Peyer's patch (tissue), 4 donors: Measurements from ENCODE around the gene UBE2F. TPM values are rescaled to one million over a fixed set of nuclear protein-coding genes. Genes with fewer than 3 reads are reported as not detected.
"Not testable (repeated sequence)": the region's sequence is repeated elsewhere in the genome, so short reads cannot be mapped to it uniquely, and the experiment has no call there.

ENCODE experiments used
- DNase-seq, 3 donors: peaks; one replicate each; pipeline ENCODE4 v3.0.0-alpha.2; 2017 to 2019
- H3K27ac ChIP-seq, 4 donors: fragments of 200-600 bp; sonication (generic); one replicate each; pipeline ENCODE4 v1.5.1; 2016 to 2019
- H3K27me3 ChIP-seq, 2 donors: fragments of 200-600 bp; sonication (generic); one replicate each; pipeline ENCODE4 v1.5.1; 2019
- H3K36me3 ChIP-seq, 3 donors: fragments of 200-600 bp; sonication (generic); one replicate each; pipeline ENCODE4 v1.5.1; 2016 to 2019
- H3K4me1 ChIP-seq, 4 donors: fragments of 200-600 bp; sonication (generic); one replicate each; pipeline ENCODE4 v1.5.1; 2016 to 2019
- H3K4me3 ChIP-seq, 4 donors: fragments of 200-600 bp; sonication (generic); 1 replicate in 3 of 4; 2 replicates in 1 of 4; pipeline ENCODE4 v1.5.1; 2016 to 2019; ENCODE audit warnings: mild to moderate bottlenecking in 1 of 4
- H3K9me3 ChIP-seq, 4 donors: fragments of 200-600 bp; sonication (generic); one replicate each; pipeline ENCODE4 v1.5.1; 2016 to 2019; ENCODE audit warnings: mild to moderate bottlenecking in 1 of 4
- POLR2A ChIP-seq, 2 donors: fragments of 450-650 bp; IDR thresholded peaks; one replicate each; pipeline ENCODE4 v1.5.1; 2017; ENCODE audit warnings: antibody characterized with exemption in 2 of 2, mild to moderate bottlenecking in 2 of 2, moderate library complexity in 2 of 2
- total RNA-seq, 4 donors: library from RNA; depleted of rRNA; stranded (reverse); fragments of >200 nt; gene quantifications; one replicate each; pipeline ENCODE4 v1.1.0, GENCODE V29; 2016
- TF ChIP-seq, protein P1 (sequence below), 6 experiments: fragments of 450-650 bp in 4 of 6; fragments of 200-600 bp in 2 of 6; sonication (generic) in 1 of 6; IDR thresholded peaks; one replicate each; pipeline ENCODE4 v1.5.1; 2017 to 2019; ENCODE audit warnings: antibody characterized with exemption in 6 of 6, mild to moderate bottlenecking in 3 of 6, moderate library complexity in 1 of 6

The UBE2F gene
- total RNA-seq, 4 donors from 2014 or later, result 21.5 to 67.7 (median 50.3) TPM

DNA sequence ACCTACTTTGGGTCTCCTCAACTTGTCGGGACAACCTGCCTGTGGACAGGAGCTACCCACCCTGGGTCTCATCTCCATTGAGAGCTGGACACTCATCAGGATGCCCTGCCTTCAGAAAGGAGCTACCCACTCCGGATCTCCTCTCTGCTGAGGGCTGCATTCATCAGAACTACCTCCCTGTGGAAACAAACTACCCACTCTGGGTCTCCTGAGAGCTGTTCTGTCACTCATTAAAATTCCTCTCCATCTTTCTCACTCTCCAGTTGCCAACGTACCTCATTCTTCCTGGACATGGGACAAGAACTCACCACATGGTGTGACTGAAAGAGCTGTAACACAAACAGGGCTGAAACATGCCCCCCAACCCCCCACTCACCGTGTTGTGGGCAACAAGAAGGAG lies 22.5 kb upstream of the UBE2F start:
- TF ChIP-seq POLR2A (IDR thresholded peaks at IDR 0.05), result no peak
- TF ChIP-seq, protein P1, sequence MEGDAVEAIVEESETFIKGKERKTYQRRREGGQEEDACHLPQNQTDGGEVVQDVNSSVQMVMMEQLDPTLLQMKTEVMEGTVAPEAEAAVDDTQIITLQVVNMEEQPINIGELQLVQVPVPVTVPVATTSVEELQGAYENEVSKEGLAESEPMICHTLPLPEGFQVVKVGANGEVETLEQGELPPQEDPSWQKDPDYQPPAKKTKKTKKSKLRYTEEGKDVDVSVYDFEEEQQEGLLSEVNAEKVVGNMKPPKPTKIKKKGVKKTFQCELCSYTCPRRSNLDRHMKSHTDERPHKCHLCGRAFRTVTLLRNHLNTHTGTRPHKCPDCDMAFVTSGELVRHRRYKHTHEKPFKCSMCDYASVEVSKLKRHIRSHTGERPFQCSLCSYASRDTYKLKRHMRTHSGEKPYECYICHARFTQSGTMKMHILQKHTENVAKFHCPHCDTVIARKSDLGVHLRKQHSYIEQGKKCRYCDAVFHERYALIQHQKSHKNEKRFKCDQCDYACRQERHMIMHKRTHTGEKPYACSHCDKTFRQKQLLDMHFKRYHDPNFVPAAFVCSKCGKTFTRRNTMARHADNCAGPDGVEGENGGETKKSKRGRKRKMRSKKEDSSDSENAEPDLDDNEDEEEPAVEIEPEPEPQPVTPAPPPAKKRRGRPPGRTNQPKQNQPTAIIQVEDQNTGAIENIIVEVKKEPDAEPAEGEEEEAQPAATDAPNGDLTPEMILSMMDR (IDR thresholded peaks at IDR 0.05), result no peak
- H3K27ac ChIP-seq, result no peak overlapping the region
- H3K4me3 ChIP-seq, result no peak overlapping the region
- no peaks in the 10 kb centered on the region for H3K27me3 ChIP-seq
- peaks cover 0 to 8% (median 0%) of the 10 kb centered on the region in 4 donors for H3K9me3 ChIP-seq
- H3K4me1 ChIP-seq, result no peaks in the 10 kb centered on the region
- H3K36me3 ChIP-seq, result no peaks in the 10 kb centered on the region
- no peak for DNase-seq

DNA sequence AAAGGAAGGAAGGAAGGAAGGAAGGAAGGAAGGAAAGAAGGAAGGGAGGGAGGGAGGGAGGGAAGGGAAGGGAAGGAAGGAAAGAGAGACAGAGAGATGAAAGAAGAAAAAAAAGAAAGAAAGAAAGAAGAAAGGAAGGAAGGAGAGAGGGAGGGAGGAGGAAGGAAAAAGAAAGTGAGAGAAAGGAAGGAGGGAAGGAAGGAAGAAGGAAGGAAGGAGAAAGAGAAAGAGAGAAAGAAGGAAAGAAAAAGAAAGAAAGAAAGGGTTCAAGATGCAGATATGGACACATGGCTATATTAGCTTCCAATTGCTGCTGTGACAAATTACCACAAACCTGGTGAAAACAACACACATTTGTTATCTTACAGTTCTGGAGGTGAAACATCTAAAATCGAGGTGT lies 20.4 kb upstream of the UBE2F start:
- Histone ChIP-seq H3K27me3 (no peaks in the 10 kb centered on the region), H3K9me3 (peaks cover 0 to 8% (median 0%) of the 10 kb centered on the region in 4 donors), H3K4me3 (no peak overlapping the region), H3K27ac (no peak overlapping the region), H3K36me3 (no peaks in the 10 kb centered on the region), H3K4me1 (no peaks in the 10 kb centered on the region)
- no peak for DNase-seq
- no peak for TF ChIP-seq POLR2A (IDR thresholded peaks at IDR 0.05)
- TF ChIP-seq, protein P1 (IDR thresholded peaks at IDR 0.05), result no peak

DNA sequence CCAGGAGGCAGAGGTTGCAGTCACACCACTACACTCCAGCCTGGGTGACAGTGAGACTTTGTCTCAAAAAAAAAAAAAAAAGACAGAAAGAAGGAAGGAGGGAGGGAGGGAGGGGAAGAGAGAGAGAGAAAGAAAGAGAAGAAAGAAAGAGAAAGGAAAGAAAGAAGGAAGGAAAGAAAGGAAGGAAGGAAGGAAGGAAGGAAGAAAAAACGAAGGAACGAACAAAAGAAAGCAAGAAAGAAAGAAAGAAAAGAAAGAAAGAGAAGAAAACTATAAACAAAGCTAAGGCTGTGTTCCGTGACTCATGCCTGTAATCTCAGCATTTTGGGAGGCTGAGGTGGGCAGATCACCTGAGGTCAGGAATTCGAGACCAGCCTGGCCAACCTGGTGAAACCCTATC lies 15.5 kb upstream of the UBE2F start:
- H3K36me3 ChIP-seq, H3K27ac ChIP-seq, DNase-seq, H3K4me1 ChIP-seq, H3K9me3 ChIP-seq, H3K4me3 ChIP-seq, H3K27me3 ChIP-seq: not testable (repeated sequence)

DNA sequence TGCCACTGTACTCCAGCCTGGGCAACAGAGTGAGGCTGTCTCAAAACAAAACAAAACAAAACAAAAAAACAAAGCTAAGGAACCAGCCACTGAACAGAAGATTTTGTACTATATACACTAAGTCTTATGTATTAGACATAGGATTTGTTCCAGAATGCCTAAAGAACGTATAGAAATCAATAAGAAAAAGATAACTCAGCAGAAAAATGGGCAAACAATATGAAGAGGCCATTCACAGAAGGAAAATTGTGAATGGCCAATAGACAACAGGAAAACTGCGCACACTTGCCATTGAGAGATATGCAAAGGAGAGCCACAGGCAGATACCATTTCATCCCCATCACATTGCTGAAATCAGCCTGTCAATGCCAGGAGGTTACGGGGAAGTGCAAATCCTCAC lies 14.9 kb upstream of the UBE2F start:
- Histone ChIP-seq H3K27ac (no peak overlapping the region), H3K36me3 (no peaks in the 10 kb centered on the region), H3K9me3 (peaks cover 0 to 4% (median 0%) of the 10 kb centered on the region in 4 donors), H3K27me3 (peaks cover 0 to 10% of the 10 kb centered on the region in 2 donors), H3K4me3 (no peak overlapping the region), H3K4me1 (peaks cover 0 to 11% (median 3%) of the 10 kb centered on the region in 4 donors)
- DNase-seq, result no peak
- TF ChIP-seq POLR2A (IDR thresholded peaks at IDR 0.05), result no peak
- TF ChIP-seq, protein P1 (IDR thresholded peaks at IDR 0.05), result no peak

DNA sequence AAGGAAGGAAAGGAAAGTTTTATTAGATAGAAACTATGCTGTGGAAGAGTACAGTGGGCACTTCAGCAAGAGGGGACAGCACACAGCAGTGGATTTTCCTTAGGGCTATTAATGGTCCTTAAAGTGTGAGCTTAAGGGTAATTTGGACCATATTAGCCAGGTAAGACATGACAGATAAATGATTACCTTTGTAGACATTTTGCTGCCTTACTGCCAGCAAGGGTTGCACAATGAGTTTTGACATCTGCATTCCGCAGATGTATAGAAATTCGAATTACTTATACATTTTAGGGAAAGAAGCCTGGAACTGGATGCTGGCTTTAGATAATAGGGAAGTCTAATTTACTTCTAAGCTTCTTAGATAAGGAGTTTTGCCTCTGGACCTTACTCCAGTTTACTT lies 14.0 kb upstream of the UBE2F start:
- no peaks in the 10 kb centered on the region for H3K9me3 ChIP-seq
- no peak for TF ChIP-seq POLR2A (IDR thresholded peaks at IDR 0.05)
- TF ChIP-seq, protein P1 (IDR thresholded peaks at IDR 0.05), result no peak
- H3K4me3 ChIP-seq, result no peak overlapping the region
- peaks cover 0 to 11% (median 3%) of the 10 kb centered on the region in 4 donors for H3K4me1 ChIP-seq
- no peak for DNase-seq
- H3K27ac ChIP-seq, result no peak overlapping the region
- H3K36me3 ChIP-seq, result no peaks in the 10 kb centered on the region
- H3K27me3 ChIP-seq, result peaks cover 0 to 10% of the 10 kb centered on the region in 2 donors

DNA sequence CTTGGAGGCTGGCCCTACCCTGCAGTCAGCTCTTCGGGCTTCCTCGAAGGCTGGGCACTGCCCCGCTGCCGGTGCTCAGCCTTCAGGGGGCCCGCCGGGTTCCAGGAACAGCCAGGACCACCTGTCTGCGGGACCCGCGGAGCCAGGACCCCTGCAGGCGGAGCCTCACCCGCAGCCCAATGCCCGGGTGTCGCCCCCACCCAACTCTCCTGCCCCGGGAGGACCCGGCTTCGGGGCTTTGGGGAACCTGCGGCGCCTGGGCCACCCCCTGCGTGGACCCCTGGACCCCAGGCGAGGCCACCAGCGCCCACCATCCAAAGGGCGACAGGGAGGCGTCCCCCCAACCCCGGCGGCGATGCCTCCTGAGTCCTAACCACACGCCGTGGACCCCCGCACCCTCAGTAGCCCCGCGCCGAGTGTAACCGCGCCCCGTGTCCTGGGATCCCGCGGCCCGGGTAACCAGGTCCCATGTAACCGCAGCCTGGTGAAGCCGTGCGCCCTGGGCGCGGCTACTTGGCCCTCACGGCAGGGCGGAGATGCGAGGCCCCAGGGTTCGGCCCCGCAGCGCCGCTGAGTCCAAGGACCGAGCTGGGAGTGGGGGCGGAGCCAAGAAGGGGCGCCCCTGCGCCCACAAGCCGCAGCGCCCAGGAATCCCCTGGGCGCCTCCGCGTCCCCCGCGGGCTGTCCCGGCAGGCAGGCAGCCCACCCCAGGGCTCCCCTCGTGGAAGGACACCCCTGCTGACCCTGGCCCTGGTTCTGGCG lies 11.0 kb upstream of the UBE2F start:
- peak overlapping the region in 3 of 4 donors; percentile 22 to 35 (median 22) for H3K4me3 ChIP-seq
- no peak for DNase-seq
- TF ChIP-seq POLR2A (IDR thresholded peaks at IDR 0.05), result no peak
- TF ChIP-seq, protein P1 (IDR thresholded peaks at IDR 0.05), result no peak

More for the DNA sequence above, 11.0 kb upstream of the UBE2F start:
- Histone ChIP-seq H3K27me3 (peaks cover 0 to 10% of the 10 kb centered on the region in 2 donors), H3K36me3 (no peaks in the 10 kb centered on the region), H3K9me3 (no peaks in the 10 kb centered on the region), H3K27ac (no peak overlapping the region), H3K4me1 (peaks cover 0 to 11% (median 3%) of the 10 kb centered on the region in 4 donors)
